ENCODE results near the gene POFUT2.

GRCh38 chr21:45267390-45267760, 20.3 kb downstream of the POFUT2 start:
- TF ChIP-seq CTCF (conservative IDR thresholded peaks at IDR 0.05; ENCODE audit: low read depth, low read length) = no peak
- TF ChIP-seq EZH2 (IDR thresholded peaks at IDR 0.05; ENCODE audit: low read length, unreplicated experiment) = no peak

Measured in PC-3 (cell line).